ENCODE measurements around the gene RPP21.

RPP21 gene

GRCh38 chr6:30391240-30391639, 46.3 kb downstream of the RPP21 start:
- no peak overlapping the region for H3K27ac Mint-ChIP-seq
- no peaks in the 10 kb centered on the region for H3K36me3 Mint-ChIP-seq
- peak; percentile 47 for ATAC-seq
- no peak for DNase-seq (ENCODE audit: low spot score in 2 of 2)
- no peaks in the 10 kb centered on the region for H3K4me1 Mint-ChIP-seq
- H3K9me3 Mint-ChIP-seq = no peaks in the 10 kb centered on the region
- no peak overlapping the region for H3K4me3 Mint-ChIP-seq

GRCh38 chr6:30394139-30394538, 49.2 kb downstream of the RPP21 start:
- no peak overlapping the region for H3K27ac Mint-ChIP-seq
- DNase-seq (ENCODE audit: low spot score in 2 of 2) (no peak), ATAC-seq (no peak)
- H3K4me1 Mint-ChIP-seq = no peaks in the 10 kb centered on the region
- H3K4me3 Mint-ChIP-seq = no peak overlapping the region
- H3K9me3 Mint-ChIP-seq = no peaks in the 10 kb centered on the region
- no peaks in the 10 kb centered on the region for H3K36me3 Mint-ChIP-seq

Data from stimulated activated effector memory CD8-positive, alpha-beta T cell treated with anti-CD3 and anti-CD28 coated beads, Interleukin-12 subunit alpha, Interleukin-12 subunit beta, amount 100 ng/mL, for 72 hours (primary cell).